Measurements from ENCODE around the gene TMEM245. TPM values are rescaled to one million over a fixed set of nuclear protein-coding genes. Genes with fewer than 3 reads are reported as not detected.

TMEM245 gene
- total and polyA plus RNA-seq, 2 donors (not counting 1 experiment from before 2014, with no cell fraction given) = 6.3 to 34.3 TPM

DNA sequence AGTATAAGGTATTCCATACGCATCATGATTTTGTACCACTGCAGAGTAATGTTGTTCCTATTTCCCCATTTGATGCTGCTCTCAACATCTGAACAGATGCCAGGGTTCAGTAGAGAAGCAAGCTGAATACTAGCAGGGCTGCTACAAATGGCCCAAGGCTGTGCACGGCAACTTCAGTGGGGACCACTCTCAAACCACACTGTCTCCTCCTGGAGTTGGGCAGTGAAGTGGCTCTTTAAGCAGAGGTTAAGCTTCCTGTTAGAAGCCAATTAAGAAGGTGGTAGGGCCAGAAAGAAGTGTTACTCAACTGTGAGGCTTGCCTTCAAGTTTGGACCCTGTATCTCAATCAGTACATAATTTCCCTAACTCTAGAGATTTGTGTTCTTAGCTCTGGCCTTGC, 32.0 kb downstream of the TMEM245 start:
- no peaks in the 10 kb centered on the region for H4K20me1 ChIP-seq (ENCODE audit: control insufficient read depth, insufficient read depth, low read length, poor library complexity, severe bottlenecking)
- no peaks in the 10 kb centered on the region for H3K27me3 ChIP-seq (replicated peaks in 1 of 4; ENCODE audit: control extremely low read depth in 1 of 4, control insufficient read depth in 3 of 4, insufficient read depth in 4 of 4, low read length in 3 of 4)
- H3K4me2 ChIP-seq (replicated peaks; ENCODE audit: low read depth, low read length, poor library complexity, severe bottlenecking) = no peak overlapping the region
- no peak overlapping the region for H3K4me3 ChIP-seq (ENCODE audit: control extremely low read depth in 1 of 5, extremely low read depth in 1 of 5, insufficient read depth in 1 of 5, low read depth in 2 of 5, low read length in 4 of 5)
- Mint-ChIP-seq H3K27ac (no peak overlapping the region), H3K4me1 (peaks cover 3% of the 10 kb centered on the region), H3K27me3 (no peaks in the 10 kb centered on the region), H3K4me3 (no peak overlapping the region), H3K9me3 (ENCODE audit: insufficient read depth) (no peaks in the 10 kb centered on the region)
- no peak overlapping the region for H3K27ac ChIP-seq (ENCODE audit: low read length in 2 of 2)
- no peaks in the 10 kb centered on the region for H3K4me1 ChIP-seq (ENCODE audit: control insufficient read depth in 2 of 2, insufficient read depth in 2 of 2, low read length in 2 of 2)
- CTCF ChIA-PET = interaction anchor here (0.9 kb wide), 1 partner anchor 9 kb away, joined by 3 read pairs; no protein-coding TSS in a partner anchor
- peaks cover 0 to 65% of the 10 kb centered on the region in 2 experiments for H3K36me3 ChIP-seq (replicated peaks in 1 of 2; ENCODE audit: control extremely low read depth in 1 of 2, control insufficient read depth in 1 of 2, extremely low read depth in 1 of 2, insufficient read depth in 2 of 2, low read length in 1 of 2)
- H2AFZ ChIP-seq (ENCODE audit: insufficient read depth, low read depth, low read length, poor library complexity, severe bottlenecking) = no peak overlapping the region
- ATAC-seq (ENCODE audit: low read depth) (no peak), DNase-seq (no peak)
- TF ChIP-seq, protein P1, sequence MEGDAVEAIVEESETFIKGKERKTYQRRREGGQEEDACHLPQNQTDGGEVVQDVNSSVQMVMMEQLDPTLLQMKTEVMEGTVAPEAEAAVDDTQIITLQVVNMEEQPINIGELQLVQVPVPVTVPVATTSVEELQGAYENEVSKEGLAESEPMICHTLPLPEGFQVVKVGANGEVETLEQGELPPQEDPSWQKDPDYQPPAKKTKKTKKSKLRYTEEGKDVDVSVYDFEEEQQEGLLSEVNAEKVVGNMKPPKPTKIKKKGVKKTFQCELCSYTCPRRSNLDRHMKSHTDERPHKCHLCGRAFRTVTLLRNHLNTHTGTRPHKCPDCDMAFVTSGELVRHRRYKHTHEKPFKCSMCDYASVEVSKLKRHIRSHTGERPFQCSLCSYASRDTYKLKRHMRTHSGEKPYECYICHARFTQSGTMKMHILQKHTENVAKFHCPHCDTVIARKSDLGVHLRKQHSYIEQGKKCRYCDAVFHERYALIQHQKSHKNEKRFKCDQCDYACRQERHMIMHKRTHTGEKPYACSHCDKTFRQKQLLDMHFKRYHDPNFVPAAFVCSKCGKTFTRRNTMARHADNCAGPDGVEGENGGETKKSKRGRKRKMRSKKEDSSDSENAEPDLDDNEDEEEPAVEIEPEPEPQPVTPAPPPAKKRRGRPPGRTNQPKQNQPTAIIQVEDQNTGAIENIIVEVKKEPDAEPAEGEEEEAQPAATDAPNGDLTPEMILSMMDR (IDR thresholded peaks at IDR 0.05) = no peak
- TF ChIP-seq EZH2 (IDR thresholded peaks at IDR 0.05; ENCODE audit: borderline replicate concordance, insufficient read depth, low read depth, low read length, poor library complexity, severe bottlenecking) = no peak
- H3K9me3 ChIP-seq (ENCODE audit: control extremely low read depth in 1 of 3, control insufficient read depth in 2 of 3, insufficient read depth in 1 of 3, low read length in 2 of 3) = no peaks in the 10 kb centered on the region
- H3K9ac ChIP-seq (ENCODE audit: low read length) = no peak overlapping the region
- POLR2A ChIA-PET = no interaction called here
- no peaks in the 10 kb centered on the region for H3K79me2 ChIP-seq (ENCODE audit: control insufficient read depth, insufficient read depth, low read length)
- 100% methylated on average over 2 of the region's 2 CpGs for WGBS (ENCODE audit: insufficient coverage)
- intact Hi-C loops (cut with micrococcal nuclease) = no loop called here

DNA sequence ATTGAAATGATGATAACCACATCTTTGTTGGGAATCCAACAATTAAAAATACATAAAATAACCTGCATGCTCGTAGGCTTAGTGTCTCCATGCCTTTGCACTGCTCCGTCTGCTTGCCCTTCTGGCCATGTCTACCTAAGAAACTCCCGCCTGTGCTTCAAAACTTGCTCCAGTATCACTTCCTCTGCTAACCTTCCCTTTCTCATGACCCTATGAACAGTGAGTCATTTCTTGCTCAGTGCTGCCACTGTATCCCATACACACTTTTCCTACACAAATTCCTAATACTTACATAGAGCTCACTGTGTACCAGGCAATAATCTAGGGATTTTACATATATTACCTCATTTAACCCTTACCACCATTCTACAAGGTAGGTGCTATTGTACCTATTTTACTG, 33.5 kb downstream of the TMEM245 start:
- Mint-ChIP-seq H3K9me3 (ENCODE audit: insufficient read depth) (no peaks in the 10 kb centered on the region), H3K27me3 (no peaks in the 10 kb centered on the region), H3K4me3 (no peak overlapping the region), H3K27ac (no peak overlapping the region), H3K4me1 (peaks cover 3% of the 10 kb centered on the region)
- no peaks in the 10 kb centered on the region for H4K20me1 ChIP-seq (ENCODE audit: control insufficient read depth, insufficient read depth, low read length, poor library complexity, severe bottlenecking)
- no peak overlapping the region for H2AFZ ChIP-seq (ENCODE audit: insufficient read depth, low read depth, low read length, poor library complexity, severe bottlenecking)
- POLR2A ChIA-PET = no interaction called here
- no peak for ATAC-seq (ENCODE audit: low read depth)
- TF ChIP-seq, protein P1 (IDR thresholded peaks at IDR 0.05) = no peak
- no peak for TF ChIP-seq EZH2 (IDR thresholded peaks at IDR 0.05; ENCODE audit: borderline replicate concordance, insufficient read depth, low read depth, low read length, poor library complexity, severe bottlenecking)
- peaks cover 0 to 59% of the 10 kb centered on the region in 2 experiments for H3K36me3 ChIP-seq (replicated peaks in 1 of 2; ENCODE audit: control extremely low read depth in 1 of 2, control insufficient read depth in 1 of 2, extremely low read depth in 1 of 2, insufficient read depth in 2 of 2, low read length in 1 of 2)
- CTCF ChIA-PET = no interaction called here
- no peak overlapping the region for H3K4me2 ChIP-seq (replicated peaks; ENCODE audit: low read depth, low read length, poor library complexity, severe bottlenecking)
- no peaks in the 10 kb centered on the region for H3K79me2 ChIP-seq (ENCODE audit: control insufficient read depth, insufficient read depth, low read length)
- H3K9ac ChIP-seq (ENCODE audit: low read length) = no peak overlapping the region
- H3K27me3 ChIP-seq (replicated peaks in 1 of 4; ENCODE audit: control extremely low read depth in 1 of 4, control insufficient read depth in 3 of 4, insufficient read depth in 4 of 4, low read length in 3 of 4) = no peaks in the 10 kb centered on the region
- H3K4me3 ChIP-seq (ENCODE audit: control extremely low read depth in 1 of 5, extremely low read depth in 1 of 5, insufficient read depth in 1 of 5, low read depth in 2 of 5, low read length in 4 of 5) = no peak overlapping the region
- H3K4me1 ChIP-seq (ENCODE audit: control insufficient read depth in 2 of 2, insufficient read depth in 2 of 2, low read length in 2 of 2) = no peaks in the 10 kb centered on the region
- no peaks in the 10 kb centered on the region for H3K9me3 ChIP-seq (ENCODE audit: control extremely low read depth in 1 of 3, control insufficient read depth in 2 of 3, insufficient read depth in 1 of 3, low read length in 2 of 3)
- no peak for DNase-seq
- H3K27ac ChIP-seq (ENCODE audit: low read length in 2 of 2) = no peak overlapping the region
- intact Hi-C loops (cut with micrococcal nuclease) = no loop called here
- 77% methylated on average over 3 of the region's 3 CpGs for WGBS (ENCODE audit: insufficient coverage)
